Central memory CD8-positive, alpha-beta T cell (primary cell): Measurements from ENCODE around the gene UNC13D.
"Not testable (repeated sequence)": the region's sequence is repeated elsewhere in the genome, so short reads cannot be mapped to it uniquely, and the experiment has no call there.

ENCODE experiments used
- ATAC-seq: fragments of 150-1000 bp; cut with Tn5 transposase; replicated peaks from 2 replicates; pipeline ENCODE4 v1.10.0; 2022; ENCODE audit warnings: mild to moderate bottlenecking, moderate FRiP score, moderate number of reproducible peaks; ENCODE audit not compliant: poor library complexity, severe bottlenecking; ENCODE audit errors: extremely low read depth
- DNase-seq, 2 donors: peaks; one replicate each; pipeline ENCODE4 v3.0.0; 2021; ENCODE audit warnings: low spot score in 2 of 2
- H3K27ac Mint-ChIP-seq: one replicate; pipeline ENCODE4 v1.8.0; 2022; ENCODE audit warnings: low read depth, mild to moderate bottlenecking, moderate library complexity, mixed read lengths
- H3K27me3 Mint-ChIP-seq: one replicate; pipeline ENCODE4 v1.8.0; 2022; ENCODE audit warnings: mixed read lengths
- H3K36me3 Mint-ChIP-seq: one replicate; pipeline ENCODE4 v1.8.0; 2022; ENCODE audit warnings: mild to moderate bottlenecking, moderate library complexity, mixed read lengths; ENCODE audit not compliant: insufficient read depth
- H3K4me1 Mint-ChIP-seq: one replicate; pipeline ENCODE4 v1.8.0; 2022; ENCODE audit warnings: mixed read lengths
- H3K4me3 Mint-ChIP-seq: one replicate; pipeline ENCODE4 v1.8.0; 2022; ENCODE audit warnings: mild to moderate bottlenecking, moderate library complexity, mixed read lengths
- H3K9me3 Mint-ChIP-seq: one replicate; pipeline ENCODE4 v1.8.0; 2022; ENCODE audit warnings: mixed read lengths

The UNC13D gene

DNA sequence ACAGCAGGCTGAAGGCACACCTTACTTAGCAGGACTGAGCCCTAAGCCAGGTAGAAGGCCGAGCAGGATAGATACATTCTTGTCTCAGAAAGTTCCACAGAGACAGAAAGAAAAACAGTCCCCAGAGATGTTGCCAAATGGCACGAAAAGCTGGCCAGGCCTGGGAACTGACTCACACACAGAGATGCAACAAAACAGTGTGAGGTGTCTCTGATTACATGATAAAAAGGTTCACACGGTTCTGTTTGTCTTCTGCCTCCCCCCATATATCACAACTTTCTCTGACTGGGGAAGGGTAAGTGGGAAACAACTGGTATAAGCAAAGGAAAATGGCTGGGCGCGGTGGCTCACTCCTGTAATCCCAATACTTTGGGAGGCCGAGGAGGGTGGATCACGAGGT lies 9.2 kb upstream of the UNC13D start:
- Mint-ChIP-seq H3K36me3 (peaks cover 27% of the 10 kb centered on the region), H3K4me1 (peaks cover 15% of the 10 kb centered on the region), H3K27ac (no peak overlapping the region), H3K4me3 (peak overlapping the region; percentile 55), H3K9me3 (no peaks in the 10 kb centered on the region), H3K27me3 (no peaks in the 10 kb centered on the region)
- DNase-seq (no peak), ATAC-seq (no peak)

DNA sequence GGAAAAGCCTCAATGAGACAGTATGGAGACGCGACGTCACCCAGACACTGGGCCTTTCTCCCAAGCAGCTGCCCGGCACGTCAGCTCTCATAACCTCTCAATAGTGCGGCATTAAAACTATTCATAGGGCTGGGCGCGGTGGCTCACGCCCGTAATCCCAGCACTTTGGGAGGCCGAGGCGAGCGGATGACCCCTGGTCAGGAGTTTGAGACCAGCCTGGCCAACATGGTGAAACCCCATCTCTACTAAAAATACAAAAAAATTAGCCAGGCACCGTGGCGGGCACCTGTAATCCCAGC lies 7.4 kb upstream of the UNC13D start:
- H3K27ac Mint-ChIP-seq, H3K27me3 Mint-ChIP-seq, H3K4me3 Mint-ChIP-seq, ATAC-seq, H3K9me3 Mint-ChIP-seq, DNase-seq: not testable (repeated sequence)
- Mint-ChIP-seq H3K4me1 (peaks cover 18% of the 10 kb centered on the region), H3K36me3 (peaks cover 34% of the 10 kb centered on the region)

DNA sequence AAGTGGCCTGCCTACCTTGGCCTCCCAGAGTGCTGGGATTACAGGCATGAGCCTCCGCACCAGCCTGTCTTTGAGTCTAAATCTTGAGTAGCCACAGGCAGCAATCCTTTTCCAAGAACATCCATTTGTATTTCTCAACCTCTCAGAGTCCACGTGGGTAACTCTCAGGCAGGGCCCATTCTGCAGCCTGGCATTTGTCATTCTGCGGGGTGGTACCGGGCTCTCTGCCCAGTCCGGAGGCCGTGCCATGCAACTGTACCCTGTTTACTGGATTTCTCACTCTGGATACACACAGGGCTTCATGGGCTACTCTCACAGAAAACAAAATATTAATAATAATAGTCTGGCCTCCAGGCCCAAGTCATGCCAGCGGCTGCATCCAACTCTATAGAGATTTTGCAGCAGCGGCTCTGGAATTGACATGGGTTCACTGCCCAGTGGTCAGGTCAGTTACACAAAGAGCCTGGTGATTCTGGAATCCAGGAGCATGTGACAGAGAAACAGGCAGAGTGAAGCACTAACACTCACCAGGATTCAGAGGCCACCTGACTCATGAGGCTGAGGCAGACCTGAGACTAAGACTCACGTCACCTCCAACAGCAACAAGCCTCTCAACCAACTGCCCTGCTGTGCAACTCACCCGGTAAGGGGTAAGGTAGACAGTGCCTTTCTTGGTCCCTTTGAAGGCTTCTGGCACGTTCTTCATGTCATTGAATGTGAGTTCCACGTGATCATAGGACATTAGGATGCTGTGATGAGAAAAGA lies 6.9 kb upstream of the UNC13D start:
- Mint-ChIP-seq H3K9me3 (no peaks in the 10 kb centered on the region), H3K4me1 (peaks cover 13% of the 10 kb centered on the region), H3K27ac (no peak overlapping the region), H3K4me3 (no peak overlapping the region), H3K27me3 (no peaks in the 10 kb centered on the region), H3K36me3 (peaks cover 35% of the 10 kb centered on the region)
- DNase-seq (no peak), ATAC-seq (no peak)

GRCh38 chr17:75849724-75850123 lies 5.5 kb upstream of the UNC13D start:
- no peaks in the 10 kb centered on the region for H3K27me3 Mint-ChIP-seq
- DNase-seq, result no peak
- H3K4me3 Mint-ChIP-seq, result no peak overlapping the region
- peaks cover 35% of the 10 kb centered on the region for H3K36me3 Mint-ChIP-seq
- no peaks in the 10 kb centered on the region for H3K9me3 Mint-ChIP-seq
- H3K4me1 Mint-ChIP-seq, result peaks cover 13% of the 10 kb centered on the region
- ATAC-seq, result no peak
- H3K27ac Mint-ChIP-seq, result no peak overlapping the region

- no peaks in the 10 kb centered on the region for H3K27me3 Mint-ChIP-seq
- no peak for ATAC-seq
- H3K36me3 Mint-ChIP-seq, result peaks cover 35% of the 10 kb centered on the region
- DNase-seq, result no peak
- H3K4me1 Mint-ChIP-seq, result peaks cover 11% of the 10 kb centered on the region
- H3K9me3 Mint-ChIP-seq, result no peaks in the 10 kb centered on the region
- no peak overlapping the region for H3K4me3 Mint-ChIP-seq
- H3K27ac Mint-ChIP-seq, result no peak overlapping the region
Measured at GRCh38 chr17:75849279-75849646, 5.1 kb upstream of the UNC13D start.

GRCh38 chr17:75848523-75849278 lies 4.5 kb upstream of the UNC13D start:
- Mint-ChIP-seq H3K36me3 (peaks cover 36% of the 10 kb centered on the region), H3K27me3 (no peaks in the 10 kb centered on the region), H3K9me3 (no peaks in the 10 kb centered on the region), H3K27ac (no peak overlapping the region), H3K4me3 (no peak overlapping the region), H3K4me1 (peaks cover 12% of the 10 kb centered on the region)
- DNase-seq (peak; percentile 56 to 77), ATAC-seq (no peak)

DNA sequence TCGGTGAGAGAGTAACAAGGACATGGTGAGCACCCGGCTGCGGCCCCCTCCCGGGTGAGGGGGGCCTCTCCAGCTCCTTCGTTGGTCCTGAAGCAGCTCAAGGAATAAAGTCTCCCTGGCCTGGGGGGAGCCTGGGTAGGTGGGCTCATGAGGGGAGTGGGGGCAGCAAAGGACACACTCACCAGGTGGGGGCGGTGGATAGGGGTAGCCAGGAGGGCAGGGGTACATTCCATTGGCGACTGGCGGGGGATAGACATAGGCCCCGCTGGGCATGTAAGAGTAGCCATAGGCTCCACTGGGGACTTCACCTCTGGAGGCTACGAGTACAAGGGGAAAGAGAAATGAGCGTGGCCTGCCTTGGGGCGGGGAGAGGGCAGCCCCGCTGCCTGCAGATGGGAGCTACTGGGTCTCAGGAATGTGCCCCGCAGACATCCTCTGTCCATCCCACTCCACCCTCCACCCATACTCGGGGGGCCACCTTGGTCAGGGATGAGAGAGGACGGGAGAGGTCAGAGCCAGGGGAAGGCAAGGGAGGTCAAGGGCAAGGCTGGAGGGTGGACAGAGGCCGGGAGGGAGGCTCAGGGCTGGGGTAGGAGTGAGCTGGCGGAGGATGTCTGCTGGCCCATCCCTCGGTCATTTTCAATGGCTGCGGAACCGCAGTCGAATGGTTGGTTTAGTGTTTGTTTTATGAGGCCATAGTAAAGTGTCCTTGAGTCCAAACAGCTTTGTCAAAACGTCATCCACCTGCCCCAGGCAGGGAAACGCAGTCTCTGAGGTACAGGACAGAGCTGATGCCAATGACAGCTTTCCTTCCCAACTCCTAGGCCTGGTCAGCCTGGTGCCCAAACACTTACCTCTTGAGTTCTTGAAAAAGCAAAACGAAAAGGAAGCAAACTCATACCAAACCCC lies 3.7 kb upstream of the UNC13D start:
- no peak for DNase-seq
- Mint-ChIP-seq H3K36me3 (peaks cover 37% of the 10 kb centered on the region), H3K4me3 (no peak overlapping the region), H3K9me3 (no peaks in the 10 kb centered on the region), H3K4me1 (peaks cover 12% of the 10 kb centered on the region), H3K27me3 (no peaks in the 10 kb centered on the region), H3K27ac (no peak overlapping the region)
- ATAC-seq, result no peak

DNA sequence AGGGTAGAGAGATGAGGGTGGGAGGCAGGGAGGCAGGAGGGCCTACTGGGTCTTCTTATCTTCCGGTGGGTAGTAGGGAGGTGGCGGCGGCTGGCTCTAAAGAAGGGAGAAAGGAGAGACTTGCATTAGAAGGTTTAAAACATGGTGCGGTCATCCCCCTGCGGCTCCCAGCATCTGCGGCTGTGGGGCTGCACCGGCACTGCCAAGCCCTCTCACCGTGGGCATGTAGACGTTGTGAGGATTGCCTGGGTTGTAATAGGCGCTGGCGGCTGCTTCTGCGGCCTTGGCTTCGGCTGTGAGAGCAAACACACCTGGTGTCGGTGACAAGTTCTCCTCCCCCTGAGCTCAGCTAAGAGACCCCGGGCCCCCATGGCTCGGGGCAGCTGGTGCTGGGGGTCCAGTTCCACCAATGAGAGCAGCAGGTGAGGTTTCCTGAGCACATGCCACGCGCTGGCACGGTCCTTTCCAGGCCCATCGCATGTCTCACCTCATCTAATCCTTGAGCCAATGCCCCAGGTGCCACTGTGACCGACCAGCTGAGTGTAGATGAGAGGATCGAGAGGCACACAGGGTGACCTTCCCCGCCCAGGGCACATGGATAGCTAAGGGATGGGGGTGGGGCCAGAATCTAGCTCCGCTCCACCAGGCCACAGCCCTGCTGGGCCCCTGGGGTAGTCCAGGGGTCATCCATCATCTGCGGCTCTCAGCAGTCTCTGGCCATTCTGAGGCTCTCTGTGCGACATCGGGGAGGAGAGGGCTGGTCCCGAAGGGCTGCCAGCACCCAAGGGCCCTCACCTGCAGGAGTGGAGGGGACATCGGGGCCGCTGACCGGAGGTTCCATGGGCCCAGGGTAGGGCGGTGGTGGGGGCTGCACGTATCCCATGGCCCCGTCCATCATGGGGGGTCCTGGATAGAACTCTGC lies 2.7 kb upstream of the UNC13D start:
- Mint-ChIP-seq H3K9me3 (no peaks in the 10 kb centered on the region), H3K4me3 (no peak overlapping the region), H3K27me3 (no peaks in the 10 kb centered on the region), H3K27ac (no peak overlapping the region), H3K36me3 (peaks cover 37% of the 10 kb centered on the region), H3K4me1 (peaks cover 17% of the 10 kb centered on the region)
- ATAC-seq (no peak), DNase-seq (no peak)

GRCh38 chr17:75845933-75846691 lies 1.9 kb upstream of the UNC13D start:
- Mint-ChIP-seq H3K9me3 (no peaks in the 10 kb centered on the region), H3K27me3 (no peaks in the 10 kb centered on the region), H3K4me1 (peaks cover 18% of the 10 kb centered on the region), H3K36me3 (peaks cover 32% of the 10 kb centered on the region), H3K27ac (no peak overlapping the region), H3K4me3 (no peak overlapping the region)
- DNase-seq (no peak), ATAC-seq (no peak)

DNA sequence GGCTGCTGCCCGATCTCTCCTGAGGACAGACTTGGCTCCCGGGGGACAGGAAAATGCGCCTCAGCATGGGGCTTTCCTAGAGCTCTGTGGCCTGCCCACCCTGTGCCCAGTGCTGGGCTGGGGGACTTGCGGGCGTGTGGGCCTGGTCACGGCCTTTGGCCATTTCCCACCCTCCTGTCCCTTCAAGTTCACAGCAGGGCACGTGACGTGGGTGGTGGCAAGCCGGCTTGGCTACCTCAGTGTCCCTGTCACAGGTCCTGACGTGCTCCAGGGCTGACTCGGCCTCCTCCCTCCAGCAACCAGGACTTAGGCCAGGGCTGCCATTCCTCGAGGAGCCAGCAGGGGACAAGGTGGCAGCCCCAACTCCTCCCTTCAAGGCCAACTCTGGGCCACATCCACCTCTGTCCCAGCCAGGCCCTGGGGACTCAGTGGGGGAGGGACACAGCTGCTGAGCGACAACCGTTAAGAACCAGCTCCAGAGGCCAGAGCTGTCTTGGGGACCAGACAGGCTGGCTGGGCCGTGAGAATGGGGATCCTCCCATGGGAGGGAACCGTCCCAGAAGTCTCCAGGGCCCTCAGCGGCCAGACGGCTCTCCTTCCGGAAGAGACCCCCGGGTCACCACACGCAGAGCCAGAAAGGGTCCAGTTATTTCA lies 981 bp upstream of the UNC13D start:
- ATAC-seq, result peak; percentile 26
- H3K9me3 Mint-ChIP-seq, result no peaks in the 10 kb centered on the region
- H3K4me1 Mint-ChIP-seq, result peaks cover 18% of the 10 kb centered on the region
- H3K4me3 Mint-ChIP-seq, result peak overlapping the region; percentile 92
- H3K27ac Mint-ChIP-seq, result peak overlapping the region; percentile 29
- H3K36me3 Mint-ChIP-seq, result peaks cover 29% of the 10 kb centered on the region
- peak; percentile 41 to 42 for DNase-seq
- no peaks in the 10 kb centered on the region for H3K27me3 Mint-ChIP-seq

DNA sequence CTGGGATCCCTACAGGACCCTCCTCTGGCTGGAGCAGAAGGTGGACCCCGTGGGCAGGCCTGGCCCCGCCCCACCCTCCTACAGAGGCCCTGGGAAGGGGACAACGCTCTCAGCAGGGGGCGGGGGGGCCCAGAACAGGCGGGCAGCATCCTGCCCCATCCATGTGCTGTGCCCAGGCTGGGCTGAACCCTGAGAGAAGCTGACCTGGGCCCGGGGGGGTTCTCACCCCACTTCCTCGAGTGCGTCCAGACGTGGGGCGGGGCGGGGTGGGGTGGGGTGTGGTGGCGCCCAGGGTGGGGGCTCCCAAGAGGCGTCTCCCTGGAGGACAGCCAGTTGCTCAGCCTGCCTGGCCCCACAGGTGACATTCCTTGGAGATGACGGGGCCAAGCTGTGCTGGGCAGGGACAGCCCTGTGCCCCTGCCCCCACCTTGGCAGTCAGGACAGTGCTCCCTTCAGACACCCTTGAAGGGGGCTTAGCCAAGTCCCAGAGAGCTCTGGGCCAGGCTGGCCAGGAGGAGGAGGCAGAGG lies 390 bp upstream of the UNC13D start:
- peak overlapping the region; percentile 92 for H3K4me3 Mint-ChIP-seq
- H3K4me1 Mint-ChIP-seq, result peaks cover 18% of the 10 kb centered on the region
- DNase-seq (no peak), ATAC-seq (peak; percentile 10)
- peaks cover 29% of the 10 kb centered on the region for H3K36me3 Mint-ChIP-seq
- no peaks in the 10 kb centered on the region for H3K27me3 Mint-ChIP-seq
- H3K27ac Mint-ChIP-seq, result peak overlapping the region; percentile 93
- H3K9me3 Mint-ChIP-seq, result no peaks in the 10 kb centered on the region
